ENCODE data around the gene ADCY1.

Gene ADCY1

GRCh38 chr7:45563941-45564461 is 10.2 kb upstream of the ADCY1 start:
- no peaks in the 10 kb centered on the region for H3F3A ChIP-seq (ENCODE audit: low read depth)
- TF ChIP-seq EZH2phosphoT487 (IDR thresholded peaks at IDR 0.05; ENCODE audit: borderline replicate concordance) (no peak), CTCF (conservative IDR thresholded peaks at IDR 0.05; ENCODE audit: low read length) (no peak)
- no peaks in the 10 kb centered on the region for H4K20me1 ChIP-seq (ENCODE audit: insufficient read depth, low read length, poor library complexity, severe bottlenecking)
- H3K27me3 ChIP-seq (ENCODE audit: insufficient read depth, low read length, poor library complexity, severe bottlenecking): no peaks in the 10 kb centered on the region
- H3K9me2 ChIP-seq (replicated peaks; ENCODE audit: low read depth, low read length): no peaks in the 10 kb centered on the region
- H3K9ac ChIP-seq (ENCODE audit: low read depth, low read length, poor library complexity, severe bottlenecking): no peak overlapping the region
- H3K4me3 ChIP-seq (ENCODE audit: low read length, poor library complexity, severe bottlenecking): no peak overlapping the region
- H3K4me2 ChIP-seq (ENCODE audit: low read depth, low read length, poor library complexity, severe bottlenecking): no peak overlapping the region
- no peak overlapping the region for H2AFZ ChIP-seq (ENCODE audit: low read length)
- no peaks in the 10 kb centered on the region for H3K79me2 ChIP-seq (ENCODE audit: insufficient read depth, low read length)
- H3K36me3 ChIP-seq (ENCODE audit: insufficient read depth, low read length): no peaks in the 10 kb centered on the region
- H3K9me3 ChIP-seq (ENCODE audit: insufficient read depth, low read depth, low read length): peaks cover 4% of the 10 kb centered on the region; the same call in 1 of the 2 replicates
- no peaks in the 10 kb centered on the region for H3K4me1 ChIP-seq (ENCODE audit: insufficient read depth, low read length, poor library complexity, severe bottlenecking)

- no peaks in the 10 kb centered on the region for H3F3A ChIP-seq (ENCODE audit: low read depth)
These were observed 9.7 kb upstream of the ADCY1 start for GRCh38 chr7:45564485-45564884.

GRCh38 chr7:45564886-45565455 is 9.2 kb upstream of the ADCY1 start:
- H3K27me3 ChIP-seq (ENCODE audit: insufficient read depth, low read length, poor library complexity, severe bottlenecking): no peaks in the 10 kb centered on the region
- no peaks in the 10 kb centered on the region for H3K36me3 ChIP-seq (ENCODE audit: insufficient read depth, low read length)
- no peak overlapping the region for H3K4me3 ChIP-seq (ENCODE audit: low read length, poor library complexity, severe bottlenecking)
- peaks cover 4% of the 10 kb centered on the region; the same call in 1 of the 2 replicates for H3K9me3 ChIP-seq (ENCODE audit: insufficient read depth, low read depth, low read length)
- no peak overlapping the region for H3K4me2 ChIP-seq (ENCODE audit: low read depth, low read length, poor library complexity, severe bottlenecking)
- no peaks in the 10 kb centered on the region for H3K4me1 ChIP-seq (ENCODE audit: insufficient read depth, low read length, poor library complexity, severe bottlenecking)
- no peak for TF ChIP-seq CTCF (conservative IDR thresholded peaks at IDR 0.05; ENCODE audit: low read length)
- no peak for TF ChIP-seq EZH2phosphoT487 (IDR thresholded peaks at IDR 0.05; ENCODE audit: borderline replicate concordance)
- H3K9me2 ChIP-seq (replicated peaks; ENCODE audit: low read depth, low read length): no peaks in the 10 kb centered on the region
- H3F3A ChIP-seq (ENCODE audit: low read depth): no peaks in the 10 kb centered on the region
- H3K9ac ChIP-seq (ENCODE audit: low read depth, low read length, poor library complexity, severe bottlenecking): no peak overlapping the region
- H2AFZ ChIP-seq (ENCODE audit: low read length): no peak overlapping the region
- H4K20me1 ChIP-seq (ENCODE audit: insufficient read depth, low read length, poor library complexity, severe bottlenecking): no peaks in the 10 kb centered on the region
- no peaks in the 10 kb centered on the region for H3K79me2 ChIP-seq (ENCODE audit: insufficient read depth, low read length)

More at GRCh38 chr7:45564485-45564884, 9.7 kb upstream of the ADCY1 start:
- TF ChIP-seq CTCF (conservative IDR thresholded peaks at IDR 0.05; ENCODE audit: low read length): no peak
- no peak for TF ChIP-seq EZH2phosphoT487 (IDR thresholded peaks at IDR 0.05; ENCODE audit: borderline replicate concordance)
- Histone ChIP-seq H3K4me1 (ENCODE audit: insufficient read depth, low read length, poor library complexity, severe bottlenecking) (no peaks in the 10 kb centered on the region), H2AFZ (ENCODE audit: low read length) (no peak overlapping the region), H4K20me1 (ENCODE audit: insufficient read depth, low read length, poor library complexity, severe bottlenecking) (no peaks in the 10 kb centered on the region), H3K36me3 (ENCODE audit: insufficient read depth, low read length) (no peaks in the 10 kb centered on the region), H3K27me3 (ENCODE audit: insufficient read depth, low read length, poor library complexity, severe bottlenecking) (no peaks in the 10 kb centered on the region), H3K79me2 (ENCODE audit: insufficient read depth, low read length) (no peaks in the 10 kb centered on the region), H3K9me2 (replicated peaks; ENCODE audit: low read depth, low read length) (no peaks in the 10 kb centered on the region), H3K4me2 (ENCODE audit: low read depth, low read length, poor library complexity, severe bottlenecking) (no peak overlapping the region), H3K9me3 (ENCODE audit: insufficient read depth, low read depth, low read length) (peaks cover 4% of the 10 kb centered on the region; the same call in 1 of the 2 replicates), H3K4me3 (ENCODE audit: low read length, poor library complexity, severe bottlenecking) (no peak overlapping the region), H3K9ac (ENCODE audit: low read depth, low read length, poor library complexity, severe bottlenecking) (no peak overlapping the region)

Measured in Loucy (cell line).